Measurements from ENCODE around the gene CAB39L. TPM values are rescaled to one million over a fixed set of nuclear protein-coding genes. Genes with fewer than 3 reads are reported as not detected.

The CAB39L gene
- total RNA-seq, 4 donors from 2014 or later, result 84.2 to 131 (median 114) TPM

DNA sequence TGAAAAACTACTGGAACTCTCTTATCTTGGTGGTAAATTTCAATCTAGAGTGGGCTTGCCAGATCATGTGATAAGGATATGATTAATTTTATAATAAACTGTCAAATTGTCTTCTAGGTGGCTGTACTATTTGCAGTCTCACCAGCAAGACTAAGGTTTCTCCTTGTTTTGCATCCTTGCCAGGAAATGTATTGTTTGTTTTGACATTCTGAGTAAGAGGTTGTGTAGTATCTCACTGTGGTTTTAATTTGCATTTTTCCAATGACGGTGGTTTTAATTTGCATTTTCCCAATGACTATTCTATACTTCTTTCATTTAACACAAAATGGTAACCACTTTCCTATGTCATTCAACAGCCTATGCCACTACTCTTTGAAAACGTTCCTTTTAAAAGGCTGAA is 2.0 kb downstream of the CAB39L start:
- 73 to 81% methylated on average over 2 of the region's 2 CpGs for WGBS, 2 donors (ENCODE audit: low coverage in 1 of 2)
- Histone ChIP-seq H3K27ac (no peak overlapping the region), H3K9me3 (no peaks in the 10 kb centered on the region), H3K4me1 (peaks cover 0 to 32% (median 3%) of the 10 kb centered on the region in 3 donors), H3K36me3 (no peaks in the 10 kb centered on the region), H3K27me3 (no peaks in the 10 kb centered on the region), H3K4me3 (no peak overlapping the region)
- no peak for TF ChIP-seq POLR2AphosphoS5 (IDR thresholded peaks at IDR 0.05)
- no peak for ATAC-seq

DNA sequence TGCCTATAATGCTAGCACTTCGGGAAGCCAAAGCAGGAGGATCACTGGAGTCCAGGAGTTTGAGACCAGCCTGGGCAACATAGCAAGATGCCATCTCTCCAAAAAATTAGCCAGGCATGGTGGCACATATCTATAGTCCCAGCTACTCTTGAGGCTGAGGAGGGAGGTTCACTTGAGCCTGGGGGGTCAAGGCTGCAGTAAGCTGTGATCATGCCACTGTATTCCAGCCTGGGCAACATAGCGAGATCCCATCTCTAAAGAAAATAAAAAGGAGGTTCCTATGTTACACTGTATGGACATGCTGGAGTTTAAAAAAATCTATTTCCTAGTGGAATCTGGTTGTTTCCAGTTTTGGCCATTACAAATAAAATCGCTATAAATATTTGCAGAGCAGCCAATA is 2.6 kb downstream of the CAB39L start:
- H3K4me3 ChIP-seq, result no peak overlapping the region
- no peaks in the 10 kb centered on the region for H3K27me3 ChIP-seq
- H3K27ac ChIP-seq, result no peak overlapping the region
- WGBS, 2 donors (ENCODE audit: low coverage in 1 of 2), result 83 to 100% methylated on average over 2 to 3 of the region's 3 CpGs
- H3K4me1 ChIP-seq, result peaks cover 0 to 30% (median 3%) of the 10 kb centered on the region in 3 donors
- H3K36me3 ChIP-seq, result no peaks in the 10 kb centered on the region
- H3K9me3 ChIP-seq, result no peaks in the 10 kb centered on the region
- TF ChIP-seq POLR2AphosphoS5 (IDR thresholded peaks at IDR 0.05) (no peak), POLR2A (IDR thresholded peaks at IDR 0.05) (no peak), EP300 (IDR thresholded peaks at IDR 0.05) (no peak)
- TF ChIP-seq, protein P1, sequence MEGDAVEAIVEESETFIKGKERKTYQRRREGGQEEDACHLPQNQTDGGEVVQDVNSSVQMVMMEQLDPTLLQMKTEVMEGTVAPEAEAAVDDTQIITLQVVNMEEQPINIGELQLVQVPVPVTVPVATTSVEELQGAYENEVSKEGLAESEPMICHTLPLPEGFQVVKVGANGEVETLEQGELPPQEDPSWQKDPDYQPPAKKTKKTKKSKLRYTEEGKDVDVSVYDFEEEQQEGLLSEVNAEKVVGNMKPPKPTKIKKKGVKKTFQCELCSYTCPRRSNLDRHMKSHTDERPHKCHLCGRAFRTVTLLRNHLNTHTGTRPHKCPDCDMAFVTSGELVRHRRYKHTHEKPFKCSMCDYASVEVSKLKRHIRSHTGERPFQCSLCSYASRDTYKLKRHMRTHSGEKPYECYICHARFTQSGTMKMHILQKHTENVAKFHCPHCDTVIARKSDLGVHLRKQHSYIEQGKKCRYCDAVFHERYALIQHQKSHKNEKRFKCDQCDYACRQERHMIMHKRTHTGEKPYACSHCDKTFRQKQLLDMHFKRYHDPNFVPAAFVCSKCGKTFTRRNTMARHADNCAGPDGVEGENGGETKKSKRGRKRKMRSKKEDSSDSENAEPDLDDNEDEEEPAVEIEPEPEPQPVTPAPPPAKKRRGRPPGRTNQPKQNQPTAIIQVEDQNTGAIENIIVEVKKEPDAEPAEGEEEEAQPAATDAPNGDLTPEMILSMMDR (IDR thresholded peaks at IDR 0.05), result no peak
- ATAC-seq, result no peak

DNA sequence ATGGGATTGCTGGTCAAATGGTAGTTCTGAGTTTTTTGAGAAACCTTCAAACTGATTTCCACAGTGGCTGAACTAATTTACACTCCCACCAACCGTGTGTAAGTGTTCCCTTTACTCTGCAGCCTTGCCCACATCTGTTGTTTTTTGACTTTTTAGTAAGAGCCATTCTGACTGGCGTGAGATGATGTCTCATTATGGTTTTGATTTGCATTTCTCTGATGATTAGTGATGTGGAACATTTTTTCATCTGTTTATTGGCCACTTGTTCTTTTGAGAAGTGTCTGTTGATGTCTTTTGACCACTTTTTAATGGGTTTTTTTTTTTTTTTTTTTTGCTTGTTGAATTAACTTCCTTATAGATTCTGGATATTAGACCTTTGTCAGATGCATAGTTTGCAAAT is 4.3 kb downstream of the CAB39L start:
- TF ChIP-seq POLR2AphosphoS5 (IDR thresholded peaks at IDR 0.05), result no peak
- no peak for TF ChIP-seq POLR2A (IDR thresholded peaks at IDR 0.05)
- Histone ChIP-seq H3K27me3 (no peaks in the 10 kb centered on the region), H3K4me1 (peaks cover 0 to 19% (median 0%) of the 10 kb centered on the region in 3 donors), H3K9me3 (no peaks in the 10 kb centered on the region), H3K4me3 (no peak overlapping the region), H3K27ac (no peak overlapping the region), H3K36me3 (no peaks in the 10 kb centered on the region)
- ATAC-seq, result no peak
- WGBS, 2 donors (ENCODE audit: low coverage in 1 of 2), result 80 to 97% methylated on average over 2 of the region's 2 CpGs

DNA sequence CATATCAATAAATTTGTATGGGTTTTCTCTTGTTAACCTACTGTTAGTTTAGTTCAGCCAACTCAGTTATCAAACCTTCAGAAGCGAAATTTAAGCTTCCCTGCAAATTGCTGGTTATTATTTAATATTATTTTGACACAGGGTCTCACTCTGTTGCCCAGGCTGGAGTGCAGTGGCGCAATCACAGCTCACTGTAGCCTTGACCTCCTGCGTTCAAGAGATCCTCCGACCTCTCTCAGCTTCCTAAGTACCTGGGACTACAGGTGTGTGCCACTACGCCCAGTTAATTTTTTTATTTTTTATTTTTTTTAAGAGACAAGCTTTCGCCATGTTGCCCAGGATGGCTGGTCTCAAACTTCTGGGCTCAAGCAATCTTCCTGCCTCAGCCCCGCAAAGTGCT is 6.2 kb downstream of the CAB39L start:
- Histone ChIP-seq H3K27me3 (no peaks in the 10 kb centered on the region), H3K9me3 (no peaks in the 10 kb centered on the region), H3K36me3 (peaks cover 0 to 12% of the 10 kb centered on the region in 2 donors), H3K4me1 (peaks cover 0 to 13% (median 0%) of the 10 kb centered on the region in 3 donors), H3K4me3 (no peak overlapping the region), H3K27ac (no peak overlapping the region)
- 80 to 90% methylated on average over 4 to 7 of the region's 7 CpGs for WGBS, 2 donors (ENCODE audit: low coverage in 1 of 2)
- ATAC-seq, result no peak
- TF ChIP-seq, protein P1 (IDR thresholded peaks at IDR 0.05), result no peak
- TF ChIP-seq POLR2A (IDR thresholded peaks at IDR 0.05), result no peak
- no peak for TF ChIP-seq POLR2AphosphoS5 (IDR thresholded peaks at IDR 0.05)
- no peak for TF ChIP-seq EP300 (IDR thresholded peaks at IDR 0.05)

DNA sequence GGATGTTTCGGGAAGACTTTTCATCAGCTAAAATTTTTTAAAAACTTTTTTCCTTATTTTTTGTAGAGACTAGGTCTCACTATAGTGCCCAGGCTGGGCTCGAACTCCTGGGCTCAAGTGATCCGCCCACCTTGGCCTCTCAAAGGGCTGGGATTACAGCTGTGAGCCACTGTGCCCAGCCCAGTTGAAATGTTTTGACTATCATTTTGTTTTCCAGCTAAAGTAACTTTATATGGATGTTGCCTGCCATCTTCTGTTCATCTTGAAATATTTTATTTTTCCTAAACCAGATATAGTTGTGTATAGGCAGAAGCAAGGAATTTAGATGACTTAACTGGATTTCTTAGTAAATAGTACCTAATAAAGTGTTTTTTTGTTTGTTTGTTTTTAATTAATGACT is 7.0 kb downstream of the CAB39L start:
- TF ChIP-seq, protein P1 (IDR thresholded peaks at IDR 0.05), result peak in 3 of 4 experiments; percentile 43 to 51 (median 49)
- TF ChIP-seq POLR2AphosphoS5 (IDR thresholded peaks at IDR 0.05) (no peak), POLR2A (IDR thresholded peaks at IDR 0.05) (no peak), EP300 (IDR thresholded peaks at IDR 0.05) (no peak)
- 32 to 39% methylated on average over 3 of the region's 3 CpGs for WGBS, 2 donors (ENCODE audit: low coverage in 1 of 2)
- H3K36me3 ChIP-seq, result peaks cover 0 to 20% of the 10 kb centered on the region in 2 donors
- peaks cover 0 to 7% (median 0%) of the 10 kb centered on the region in 3 donors for H3K4me1 ChIP-seq
- peak; percentile 84 for ATAC-seq
- no peak overlapping the region for H3K4me3 ChIP-seq
- no peaks in the 10 kb centered on the region for H3K27me3 ChIP-seq
- no peaks in the 10 kb centered on the region for H3K9me3 ChIP-seq
- peak overlapping the region in 2 of 4 donors; percentile 31 to 49 for H3K27ac ChIP-seq

DNA sequence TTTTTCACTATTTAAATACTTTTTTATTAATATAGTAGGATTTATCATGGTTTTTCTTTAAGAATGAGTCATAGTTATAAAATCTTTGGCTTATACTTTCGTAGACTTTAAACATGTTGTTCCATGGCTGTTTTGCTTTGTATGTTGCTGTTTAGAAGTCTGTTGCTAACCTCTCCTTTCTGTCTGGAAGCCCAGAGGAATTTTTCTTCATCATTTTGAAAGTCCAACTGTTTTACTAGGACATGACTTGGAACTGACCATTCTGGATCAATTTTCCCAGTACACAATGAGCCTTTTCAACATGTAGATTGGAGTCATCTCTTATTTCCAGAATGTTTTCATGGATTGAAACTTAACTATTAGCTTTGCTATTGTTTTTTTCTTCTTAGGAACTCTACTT is 7.9 kb downstream of the CAB39L start:
- H3K27ac ChIP-seq, result peak overlapping the region in 2 of 4 donors; percentile 12 to 49
- H3K36me3 ChIP-seq, result peaks cover 0 to 27% of the 10 kb centered on the region in 2 donors
- no peak for TF ChIP-seq EP300 (IDR thresholded peaks at IDR 0.05)
- TF ChIP-seq POLR2AphosphoS5 (IDR thresholded peaks at IDR 0.05), result no peak
- TF ChIP-seq, protein P1 (IDR thresholded peaks at IDR 0.05), result no peak
- TF ChIP-seq POLR2A (IDR thresholded peaks at IDR 0.05), result no peak

More for the DNA sequence above, 7.9 kb downstream of the CAB39L start:
- no peaks in the 10 kb centered on the region for H3K9me3 ChIP-seq
- H3K27me3 ChIP-seq, result no peaks in the 10 kb centered on the region
- WGBS, 2 donors (ENCODE audit: low coverage in 1 of 2), result 17 to 33% methylated on average over 1 of the region's 1 CpG
- H3K4me1 ChIP-seq, result peaks cover 0 to 7% (median 0%) of the 10 kb centered on the region in 3 donors
- ATAC-seq, result peak; percentile 42
- H3K4me3 ChIP-seq, result no peak overlapping the region
